Measurements from ENCODE around the gene RNF222. TPM values are rescaled to one million over a fixed set of nuclear protein-coding genes. Genes with fewer than 3 reads are reported as not detected.

RNF222 gene
- not detected in 2 replicates for total RNA-seq (2014; rRNA removed; shearing (Covaris generic))

GRCh38 chr17:8397636-8398035, at the start of gene RNF222:
TSS of gene RNF222 (minus strand) at chr17:8397827. CDS start at chr17:8393461, 4,366 bp downstream.

GRCh38 chr17:8435245-8436168, 37.9 kb upstream of the RNF222 start, which contains the start of gene NDEL1:
TSS of gene NDEL1 (plus strand) at chr17:8435884. CDS start at chr17:8444272, 8,388 bp downstream.

GRCh38 chr17:8383143-8383822, 14.3 kb downstream of the RNF222 start, which contains the start of gene RPL26:
TSS of gene RPL26 (minus strand) at chr17:8383193. CDS start at chr17:8382310, 883 bp downstream.

GRCh38 chr17:8376271-8377067, 21.2 kb downstream of the RNF222 start, which contains the start of gene KRABD2:
TSS of gene KRABD2 (minus strand) at chr17:8376704.

Other genes starting within 250 kb of the RNF222 start
- gene PER1, start 245.4 kb downstream of the RNF222 start, total RNA-seq (2014; rRNA removed; shearing (Covaris generic)) = 27.1 and 44.5 TPM in 2 replicates
- 9.0 and 10.5 TPM in 2 replicates for gene VAMP2, start 234.9 kb downstream of the RNF222 start, total RNA-seq (2014; rRNA removed; shearing (Covaris generic))
- 22.0 and 23.0 TPM in 2 replicates for gene TMEM107, start 221.4 kb downstream of the RNF222 start, total RNA-seq (2014; rRNA removed; shearing (Covaris generic))
- gene BORCS6, start 207.6 kb downstream of the RNF222 start, total RNA-seq (2014; rRNA removed; shearing (Covaris generic)) = 5.3 and 8.0 TPM in 2 replicates
- 114 and 116 TPM in 2 replicates for gene AURKB, start 187.3 kb downstream of the RNF222 start, total RNA-seq (2014; rRNA removed; shearing (Covaris generic))
- 9.3 and 9.8 TPM in 2 replicates for gene CTC1, start 149.8 kb downstream of the RNF222 start, total RNA-seq (2014; rRNA removed; shearing (Covaris generic))
- 86.5 and 96.7 TPM in 2 replicates for gene PFAS, start 148.5 kb downstream of the RNF222 start, total RNA-seq (2014; rRNA removed; shearing (Covaris generic))
- 26.8 and 34.2 TPM in 2 replicates for gene RANGRF, start 109.2 kb downstream of the RNF222 start, total RNA-seq (2014; rRNA removed; shearing (Covaris generic))
- gene SLC25A35, start 102.4 kb downstream of the RNF222 start, total RNA-seq (2014; rRNA removed; shearing (Covaris generic)) = 1.9 and 3.1 TPM in 2 replicates
- not detected in 2 replicates for gene ARHGEF15, start 87.6 kb downstream of the RNF222 start, total RNA-seq (2014; rRNA removed; shearing (Covaris generic))
- gene ODF4, start 58.0 kb downstream of the RNF222 start, total RNA-seq (2014; rRNA removed; shearing (Covaris generic)) = not detected in 2 replicates
- gene RPL26, start 14.6 kb downstream of the RNF222 start, total RNA-seq (2014; rRNA removed; shearing (Covaris generic)) = 4,990 and 5,406 TPM in 2 replicates
- 60.5 and 74.8 TPM in 2 replicates for gene NDEL1, start 38.1 kb upstream of the RNF222 start, total RNA-seq (2014; rRNA removed; shearing (Covaris generic))
- 95.0 and 96.8 TPM in 2 replicates for gene MYH10, start 232.9 kb upstream of the RNF222 start, total RNA-seq (2014; rRNA removed; shearing (Covaris generic))

Measured in A375 (cell line).